Erythroblast (primary cell): ENCODE data around the gene RPS6KC1.

Experiments used
- GATA1 ChIP-seq: IDR thresholded peaks from 2 replicates; pipeline ENCODE4 v1.6.1; 2011; ENCODE audit warnings: low read depth, mild to moderate bottlenecking, control low read depth, low read length, moderate library complexity
- POLR2A ChIP-seq: IDR thresholded peaks from 2 replicates; pipeline ENCODE4 v1.6.1; 2011; ENCODE audit warnings: mild to moderate bottlenecking, low read length

DNA sequence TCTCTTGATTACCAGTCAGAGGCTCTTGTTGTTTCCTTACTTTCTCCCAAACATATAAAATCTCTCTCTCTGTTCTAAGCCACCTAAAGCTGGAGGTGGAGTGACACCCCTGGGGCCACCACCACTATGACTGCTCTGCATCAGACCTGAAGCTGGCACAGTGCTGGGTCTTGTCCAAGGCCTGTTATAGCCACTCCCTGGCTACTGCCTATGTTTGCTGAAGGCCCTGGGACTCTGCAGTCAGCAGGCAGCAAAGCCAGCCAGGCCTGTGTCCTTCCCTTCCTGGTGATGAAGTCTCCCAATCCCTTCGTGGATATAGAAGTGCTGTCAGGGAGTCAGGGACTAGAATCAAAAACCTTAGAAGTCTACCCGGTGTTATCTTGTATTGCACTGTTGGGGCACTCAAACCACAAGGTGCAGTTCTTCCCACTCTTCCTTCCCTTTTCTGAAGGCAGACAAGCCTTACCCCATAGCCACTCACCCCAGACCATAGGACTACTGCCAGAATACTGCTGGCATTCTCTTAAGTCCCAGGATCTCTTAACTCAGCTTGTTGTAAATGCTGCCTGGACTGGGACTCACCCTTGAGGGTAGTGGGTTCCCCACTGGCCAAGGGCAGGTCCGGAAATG, 103.1 kb downstream of the RPS6KC1 start:
- TF ChIP-seq POLR2A (no peak), GATA1 (no peak)
